ENCODE data around the gene HBE1.

HBE1 gene

DNA sequence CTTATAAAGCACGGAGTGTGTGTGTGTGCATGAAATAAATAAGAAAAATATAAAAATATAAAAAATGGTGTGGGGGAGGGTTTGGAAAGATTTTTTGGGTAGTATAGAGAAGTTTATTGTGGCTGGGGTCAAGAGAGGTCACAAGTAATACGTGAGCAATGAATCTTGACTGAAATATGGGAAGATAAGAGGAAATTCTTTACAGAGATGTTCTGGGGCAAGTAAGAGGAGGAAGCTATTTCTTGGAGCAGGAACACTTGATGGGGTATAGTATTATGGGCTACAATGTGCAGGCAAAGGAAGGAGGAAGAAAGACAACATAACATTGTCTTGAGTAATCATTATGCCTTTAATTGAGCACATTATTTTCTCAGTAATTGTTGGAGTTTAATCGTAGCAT lies 37.6 kb downstream of the HBE1 start:
- no peak for DNase-seq

DNA sequence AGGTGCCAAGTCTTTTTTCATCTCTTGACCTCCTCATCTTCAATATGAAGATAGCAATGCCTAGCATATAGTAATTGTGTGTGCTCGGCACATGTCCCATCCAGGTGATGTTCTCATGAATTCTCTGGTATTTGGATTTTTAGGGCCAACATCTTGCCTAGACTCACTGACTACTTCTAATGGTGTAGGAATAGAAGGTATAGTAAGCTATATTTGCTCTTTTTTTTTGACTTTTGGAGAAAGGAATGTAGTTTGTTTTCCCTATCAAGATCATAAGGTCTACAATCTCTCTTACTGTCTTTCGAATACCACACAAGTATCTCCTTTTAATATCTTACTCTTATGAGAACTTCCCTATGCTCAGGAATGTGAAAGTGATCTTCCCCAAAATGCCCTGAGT lies 38.6 kb downstream of the HBE1 start:
- DNase-seq, result no peak

DNA sequence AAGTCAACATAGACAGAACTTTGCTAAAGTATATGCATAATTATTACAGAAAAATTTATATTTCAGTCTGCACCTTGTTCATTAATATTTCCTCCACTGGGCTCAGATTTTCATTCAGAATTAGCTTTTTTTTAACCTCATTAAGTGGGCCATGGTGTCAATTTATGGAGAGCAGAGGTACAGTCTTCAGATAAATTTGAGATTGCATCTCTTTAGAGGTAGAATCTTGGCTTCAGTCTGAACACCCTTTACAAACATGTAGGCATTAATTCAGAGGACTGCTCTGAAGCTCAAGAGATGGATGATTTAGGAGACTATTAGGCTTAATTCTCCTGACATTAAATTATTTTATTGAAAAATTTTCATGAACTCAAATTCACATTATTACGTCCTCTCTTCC lies 39.5 kb downstream of the HBE1 start:
- DNase-seq, result no peak

DNA sequence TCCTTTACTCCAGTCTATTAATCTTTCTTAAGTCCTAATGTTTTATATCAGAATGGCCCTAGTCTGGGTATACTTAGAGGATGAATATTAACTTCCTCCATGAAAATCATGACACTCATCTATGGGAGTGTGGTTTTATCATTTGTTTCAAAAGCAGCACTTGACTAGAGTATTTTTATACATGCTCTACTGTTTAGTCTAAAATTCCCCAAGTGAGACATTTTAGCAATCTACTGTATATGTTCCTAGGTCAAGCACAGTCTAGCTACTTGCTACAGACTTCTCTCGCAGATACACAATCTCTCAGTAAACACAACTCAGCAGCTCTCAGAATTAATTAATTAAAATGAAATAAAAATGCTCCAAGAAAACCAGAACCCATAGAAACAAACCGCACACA lies 39.9 kb downstream of the HBE1 start:
- no peak for DNase-seq

- no peak for DNase-seq
These were observed 40.4 kb downstream of the HBE1 start for GRCh38 chr11:5229356-5229755.

DNA sequence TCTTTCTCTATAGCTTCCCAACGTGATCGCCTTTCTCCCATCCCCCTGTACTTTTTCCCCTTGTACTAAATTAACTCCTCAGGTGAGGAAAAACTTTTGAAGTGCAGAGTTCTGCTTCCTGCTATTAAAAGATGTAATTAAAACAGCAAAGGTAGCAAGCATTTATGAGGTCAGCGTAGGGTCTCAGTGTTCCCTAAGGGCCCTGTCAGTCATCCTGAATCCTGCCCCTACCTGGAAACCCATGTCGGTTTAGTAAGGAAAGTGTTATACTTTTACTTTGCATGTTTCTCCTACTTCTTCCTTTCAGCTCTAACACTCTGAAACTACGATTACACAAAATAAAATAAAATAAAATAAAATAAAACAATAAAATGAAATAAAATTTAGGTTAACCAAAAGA lies 41.6 kb downstream of the HBE1 start:
- no peak for DNase-seq

GRCh38 chr11:5227681-5228080 lies 42.1 kb downstream of the HBE1 start:
- no peak for DNase-seq

GRCh38 chr11:5226732-5227310 lies 42.9 kb downstream of the HBE1 start, which contains the start of gene HBB:
Gene HBB (minus strand): TSS chr11:5227071. CDS start chr11:5227021, 50 bp downstream.
- no peak for DNase-seq

DNA sequence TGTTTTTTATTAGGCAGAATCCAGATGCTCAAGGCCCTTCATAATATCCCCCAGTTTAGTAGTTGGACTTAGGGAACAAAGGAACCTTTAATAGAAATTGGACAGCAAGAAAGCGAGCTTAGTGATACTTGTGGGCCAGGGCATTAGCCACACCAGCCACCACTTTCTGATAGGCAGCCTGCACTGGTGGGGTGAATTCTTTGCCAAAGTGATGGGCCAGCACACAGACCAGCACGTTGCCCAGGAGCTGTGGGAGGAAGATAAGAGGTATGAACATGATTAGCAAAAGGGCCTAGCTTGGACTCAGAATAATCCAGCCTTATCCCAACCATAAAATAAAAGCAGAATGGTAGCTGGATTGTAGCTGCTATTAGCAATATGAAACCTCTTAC lies 44.3 kb downstream of the HBE1 start:
- DNase-seq, result no peak

- no peak for DNase-seq
These were observed 44.9 kb downstream of the HBE1 start for GRCh38 chr11:5224538-5225479.

- DNase-seq, result no peak
These were observed 46.1 kb downstream of the HBE1 start for GRCh38 chr11:5223686-5224085.

- no peak for DNase-seq
These were observed 46.6 kb downstream of the HBE1 start for GRCh38 chr11:5223146-5223545.
